NT2/D1 (cell line): ENCODE data around the gene FAM124B.

Experiments used
- SUZ12 ChIP-seq: IDR thresholded peaks from 2 replicates; pipeline ENCODE4 v1.6.1; 2011; ENCODE audit not compliant: insufficient read length, insufficient read depth; ENCODE audit errors: extremely low read depth
- ZNF274 ChIP-seq: IDR thresholded peaks from 2 replicates; pipeline ENCODE4 v1.6.1; 2011; ENCODE audit warnings: mild to moderate bottlenecking, low read depth, low read length

DNA sequence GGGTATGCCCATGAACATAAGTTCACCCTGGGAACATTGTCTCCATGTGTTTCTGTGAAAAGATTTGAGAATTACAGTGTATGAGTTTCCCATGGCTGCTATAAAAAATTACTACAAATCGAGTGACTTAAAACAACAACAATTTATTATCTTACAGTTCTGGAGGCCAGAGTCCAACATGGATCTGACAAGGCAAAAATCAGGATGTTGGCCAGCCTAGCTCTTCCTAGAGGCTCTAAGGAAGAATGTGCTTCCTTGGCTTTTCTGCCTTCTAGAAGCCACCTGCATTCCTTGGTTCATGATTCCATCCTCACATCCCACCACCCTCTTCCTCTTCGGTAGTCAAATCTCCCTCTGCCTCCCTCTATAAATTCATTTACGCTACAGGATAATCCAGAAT is 38.6 kb downstream of the FAM124B start:
- TF ChIP-seq ZNF274 (no peak), SUZ12 (no peak)
